ENCODE results near the gene OR10A5. TPM values are rescaled to one million over a fixed set of nuclear protein-coding genes. Genes with fewer than 3 reads are reported as not detected.

OR10A5 gene
- total and polyA plus RNA-seq, 10 of the 15 experiments (the other 5 are each of a cell fraction or from before 2014, with no cell fraction given) = not detected

DNA sequence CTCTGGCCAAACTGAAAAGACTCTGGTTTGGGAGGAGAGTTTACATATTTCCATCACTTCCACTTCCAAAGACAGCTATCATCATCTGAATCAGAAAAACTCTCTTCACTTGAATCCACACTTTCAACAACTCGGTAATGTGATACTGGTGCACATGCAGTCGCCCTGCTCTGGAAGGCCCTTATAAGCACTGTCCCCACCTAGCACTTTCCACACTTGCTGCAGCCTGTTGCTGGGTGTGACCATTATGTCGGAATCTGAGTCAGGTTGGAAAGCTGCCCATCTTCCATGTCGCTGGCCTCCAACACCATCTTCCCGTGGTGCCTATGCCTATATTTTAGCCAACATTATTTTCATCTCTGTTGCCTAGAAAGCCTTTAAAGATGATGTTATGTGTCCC lies 1.1 kb upstream of the OR10A5 start:
- Histone ChIP-seq H2AFZ (ENCODE audit: control insufficient read depth, low read depth, low read length) (no peak overlapping the region), H3K27me3 (replicated peaks in 1 of 2; ENCODE audit: control insufficient read depth in 2 of 2, insufficient read depth in 2 of 2, low read length in 1 of 2) (no peaks in the 10 kb centered on the region; a peak in 1 of 4 replicates), H3K4me2 (ENCODE audit: control insufficient read depth, insufficient read depth) (no peak overlapping the region), H3K4me1 (ENCODE audit: control insufficient read depth, insufficient read depth, low read length) (no peaks in the 10 kb centered on the region), H3K9me3 (replicated peaks; ENCODE audit: control insufficient read depth, insufficient read depth, low read length) (no peaks in the 10 kb centered on the region), H3K9ac (ENCODE audit: control insufficient read depth, insufficient read depth, low read length) (no peak overlapping the region), H3K27ac (ENCODE audit: control insufficient read depth, insufficient read depth) (no peak overlapping the region), H3K4me3 (no peak overlapping the region), H3K79me2 (ENCODE audit: control insufficient read depth, insufficient read depth, low read length) (no peaks in the 10 kb centered on the region), H4K20me1 (ENCODE audit: control insufficient read depth, insufficient read depth) (no peaks in the 10 kb centered on the region), H3K36me3 (ENCODE audit: control insufficient read depth in 2 of 2, insufficient read depth in 2 of 2, low read length in 1 of 2) (no peaks in the 10 kb centered on the region)
- no TSS peak for BruUV-seq (replicated peaks)
- ChIA-PET SMC1A (ENCODE audit: uncharacterized antibody, unreplicated experiment) (no interaction called here), RAD21 (ENCODE audit: unreplicated experiment) (no interaction called here), POLR2A (no interaction called here), CTCF (interaction anchor here (0.9 kb wide), 1 partner anchor 32 kb away, joined by 3 read pairs; no protein-coding TSS in a partner anchor)
- 58% methylated on average over 5 of the region's 5 CpGs for WGBS (ENCODE audit: insufficient coverage, insufficient replicate concordance, low lambda C conversion rate, missing lambda C conversion rate)
- intact Hi-C loops (cut with micrococcal nuclease; ENCODE audit: unreplicated experiment) = no loop called here
- ATAC-seq (no peak), DNase-seq (ENCODE audit: low read depth, low spot score) (no peak), FAIRE-seq (no peak)
- TF ChIP-seq MTA2 (IDR thresholded peaks at IDR 0.05; ENCODE audit: low read depth) (no peak), BRCA1 (IDR thresholded peaks at IDR 0.05; ENCODE audit: low read depth, low read length) (no peak), CEBPB (IDR thresholded peaks at IDR 0.05; ENCODE audit: borderline replicate concordance in 1 of 2, low read depth in 2 of 2, low read length in 2 of 2) (no peak), HDAC2 (IDR thresholded peaks at IDR 0.05) (no peak), FOS (IDR thresholded peaks at IDR 0.05; ENCODE audit: borderline replicate concordance, extremely low read depth, insufficient read length) (no peak), ZNF274 (IDR thresholded peaks at IDR 0.05; ENCODE audit: insufficient read depth, insufficient read length) (no peak), MYB (IDR thresholded peaks at IDR 0.05; ENCODE audit: borderline replicate concordance, low read depth, low read length) (no peak), NFIC (IDR thresholded peaks at IDR 0.05; ENCODE audit: low read depth, low read length) (no peak), CHD1 (IDR thresholded peaks at IDR 0.05; ENCODE audit: low read depth, low read length) (no peak), PML (IDR thresholded peaks at IDR 0.05; ENCODE audit: low read length) (no peak), BCL11A (IDR thresholded peaks at IDR 0.05; ENCODE audit: low read depth, low read length) (no peak)
- in situ Hi-C loops (cut with MboI) = no loop called here
